Measurements from ENCODE around the gene GRIK3.

GRIK3 gene

GRCh38 chr1:37002898-37003297 lies 31.4 kb downstream of the GRIK3 start:
- TF ChIP-seq CTCF (IDR thresholded peaks at IDR 0.05; ENCODE audit: insufficient read depth, low read length, missing control alignments): no peak
- DNase-seq (ENCODE audit: low read depth, low spot score): no peak
- ChIA-PET POLR2A (no interaction called here), CTCF (no interaction called here)
- no peak overlapping the region for H3K4me3 ChIP-seq (ENCODE audit: low read depth, low read length)

- CTCF ChIA-PET: no interaction called here
- DNase-seq (ENCODE audit: low read depth, low spot score): no peak
- no peak overlapping the region for H3K4me3 ChIP-seq (ENCODE audit: low read depth, low read length)
- no peak for TF ChIP-seq CTCF (IDR thresholded peaks at IDR 0.05; ENCODE audit: insufficient read depth, low read length, missing control alignments)
- POLR2A ChIA-PET: no interaction called here
Observed at GRCh38 chr1:37001703-37002102, 32.6 kb downstream of the GRIK3 start.

- POLR2A ChIA-PET: no interaction called here
- no peak for TF ChIP-seq CTCF (IDR thresholded peaks at IDR 0.05; ENCODE audit: insufficient read depth, low read length, missing control alignments)
- no peak overlapping the region for H3K4me3 ChIP-seq (ENCODE audit: low read depth, low read length)
- no peak for DNase-seq (ENCODE audit: low read depth, low spot score)
- CTCF ChIA-PET: no interaction called here
Observed at GRCh38 chr1:36996106-36996505, 38.2 kb downstream of the GRIK3 start.

GRCh38 chr1:36994868-36995267 lies 39.4 kb downstream of the GRIK3 start:
- no peak for DNase-seq (ENCODE audit: low read depth, low spot score)

GRCh38 chr1:36994294-36994693 lies 40.0 kb downstream of the GRIK3 start:
- TF ChIP-seq CTCF (IDR thresholded peaks at IDR 0.05; ENCODE audit: insufficient read depth, low read length, missing control alignments): no peak
- CTCF ChIA-PET: no interaction called here
- no peak overlapping the region for H3K4me3 ChIP-seq (ENCODE audit: low read depth, low read length)
- no peak for DNase-seq (ENCODE audit: low read depth, low spot score)
- POLR2A ChIA-PET: no interaction called here

More at GRCh38 chr1:36994868-36995267, 39.4 kb downstream of the GRIK3 start:
- ChIA-PET POLR2A (no interaction called here), CTCF (no interaction called here)
- no peak overlapping the region for H3K4me3 ChIP-seq (ENCODE audit: low read depth, low read length)
- TF ChIP-seq CTCF (IDR thresholded peaks at IDR 0.05; ENCODE audit: insufficient read depth, low read length, missing control alignments): no peak

- CTCF ChIA-PET: no interaction called here
- H3K4me3 ChIP-seq (ENCODE audit: low read depth, low read length): no peak overlapping the region
- no peak for TF ChIP-seq CTCF (IDR thresholded peaks at IDR 0.05; ENCODE audit: insufficient read depth, low read length, missing control alignments)
- POLR2A ChIA-PET: no interaction called here
- DNase-seq (ENCODE audit: low read depth, low spot score): no peak
Observed at GRCh38 chr1:36992139-36992943, 42.0 kb downstream of the GRIK3 start.
